OCI-LY7 (cell line): Measurements from ENCODE around the gene LDLRAD2.

ENCODE experiments used
- CTCF ChIP-seq: fragments of 200-600 bp; sonication (generic); conservative IDR thresholded peaks from 2 replicates; pipeline ENCODE4 v1.5.1; 2014; ENCODE audit warnings: mild to moderate bottlenecking, antibody characterized with exemption, low read length, moderate library complexity, mixed read lengths
- EZH2phosphoT487 ChIP-seq: fragments of 200-600 bp; sonication (generic); IDR thresholded peaks from 2 replicates; pipeline ENCODE4 v1.6.1; 2018; ENCODE audit warnings: low read depth, borderline replicate concordance, mild to moderate bottlenecking, mixed run types, antibody characterized with exemption, low read length, moderate library complexity, mixed read lengths

- TF ChIP-seq CTCF (no peak), EZH2phosphoT487 (no peak)
Observed at GRCh38 chr1:21851430-21852250, 39.6 kb downstream of the LDLRAD2 start.
